CD4-positive, alpha-beta T cell treated with Interleukin-15 for 4 hours (primary cell): ENCODE results near the gene STH.

Source experiments
- DNase-seq: peaks from one replicate; pipeline ENCODE4 v3.0.0-alpha.2; 2020; ENCODE audit warnings: low spot score

Gene STH

DNA sequence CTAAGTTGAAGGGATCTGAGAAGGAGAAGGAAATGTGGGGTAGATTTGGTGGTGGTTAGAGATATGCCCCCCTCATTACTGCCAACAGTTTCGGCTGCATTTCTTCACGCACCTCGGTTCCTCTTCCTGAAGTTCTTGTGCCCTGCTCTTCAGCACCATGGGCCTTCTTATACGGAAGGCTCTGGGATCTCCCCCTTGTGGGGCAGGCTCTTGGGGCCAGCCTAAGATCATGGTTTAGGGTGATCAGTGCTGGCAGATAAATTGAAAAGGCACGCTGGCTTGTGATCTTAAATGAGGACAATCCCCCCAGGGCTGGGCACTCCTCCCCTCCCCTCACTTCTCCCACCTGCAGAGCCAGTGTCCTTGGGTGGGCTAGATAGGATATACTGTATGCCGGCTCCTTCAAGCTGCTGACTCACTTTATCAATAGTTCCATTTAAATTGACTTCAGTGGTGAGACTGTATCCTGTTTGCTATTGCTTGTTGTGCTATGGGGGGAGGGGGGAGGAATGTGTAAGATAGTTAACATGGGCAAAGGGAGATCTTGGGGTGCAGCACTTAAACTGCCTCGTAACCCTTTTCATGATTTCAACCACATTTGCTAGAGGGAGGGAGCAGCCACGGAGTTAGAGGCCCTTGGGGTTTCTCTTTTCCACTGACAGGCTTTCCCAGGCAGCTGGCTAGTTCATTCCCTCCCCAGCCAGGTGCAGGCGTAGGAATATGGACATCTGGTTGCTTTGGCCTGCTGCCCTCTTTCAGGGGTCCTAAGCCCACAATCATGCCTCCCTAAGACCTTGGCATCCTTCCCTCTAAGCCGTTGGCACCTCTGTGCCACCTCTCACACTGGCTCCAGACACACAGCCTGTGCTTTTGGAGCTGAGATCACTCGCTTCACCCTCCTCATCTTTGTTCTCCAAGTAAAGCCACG is 28.3 kb downstream of the STH start:
- no peak for DNase-seq

DNA sequence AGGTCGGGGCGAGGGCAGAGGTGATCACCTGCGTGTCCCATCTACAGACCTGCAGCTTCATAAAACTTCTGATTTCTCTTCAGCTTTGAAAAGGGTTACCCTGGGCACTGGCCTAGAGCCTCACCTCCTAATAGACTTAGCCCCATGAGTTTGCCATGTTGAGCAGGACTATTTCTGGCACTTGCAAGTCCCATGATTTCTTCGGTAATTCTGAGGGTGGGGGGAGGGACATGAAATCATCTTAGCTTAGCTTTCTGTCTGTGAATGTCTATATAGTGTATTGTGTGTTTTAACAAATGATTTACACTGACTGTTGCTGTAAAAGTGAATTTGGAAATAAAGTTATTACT is 28.9 kb downstream of the STH start:
- DNase-seq, result no peak

DNA sequence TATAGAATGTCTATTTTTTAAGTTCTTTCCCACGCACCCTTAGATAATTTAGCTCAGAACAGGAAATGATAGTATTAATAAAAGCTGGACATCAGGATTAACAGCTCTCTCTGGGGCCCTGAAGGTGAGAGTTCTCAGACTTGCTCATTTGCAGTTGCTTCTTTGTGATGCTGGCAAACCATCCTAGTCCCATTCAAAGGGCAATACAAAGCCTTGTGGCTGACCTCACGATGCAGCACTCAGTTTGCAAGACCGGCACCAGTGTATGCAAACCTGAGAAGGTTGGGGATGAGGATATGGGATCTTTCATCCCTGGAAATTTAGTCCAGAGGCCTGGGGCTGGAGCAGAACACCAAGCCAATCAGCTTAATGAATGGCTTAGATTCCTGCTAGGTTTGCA is 29.3 kb downstream of the STH start:
- no peak for DNase-seq

DNA sequence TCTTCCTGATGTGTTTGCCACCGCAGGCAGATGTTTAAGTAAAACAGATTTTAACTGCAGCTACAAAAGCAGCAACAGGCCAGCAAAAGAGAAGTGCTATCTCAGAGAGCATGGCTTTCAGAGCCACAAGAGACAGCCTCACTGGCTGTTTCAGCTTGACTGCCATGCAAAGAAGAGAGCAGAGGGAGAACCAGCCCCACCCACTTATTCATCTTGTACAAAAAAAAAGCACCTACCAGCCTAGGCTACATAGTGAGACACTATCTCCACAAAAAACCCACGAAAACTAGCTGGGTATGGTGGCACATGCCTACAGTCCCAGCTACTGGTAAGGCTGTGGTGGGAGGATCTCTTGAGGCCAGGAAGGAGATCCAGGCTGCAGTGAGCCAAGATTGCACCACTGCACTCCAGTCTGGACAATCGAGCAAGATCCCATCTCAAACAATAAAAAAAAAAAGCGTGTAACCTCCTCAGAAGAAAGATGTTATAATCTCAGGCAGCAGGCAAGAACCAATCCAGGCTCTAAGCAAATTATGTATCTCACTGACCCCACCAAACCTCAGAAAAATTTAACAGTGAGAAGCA is 30.0 kb downstream of the STH start:
- no peak for DNase-seq

DNA sequence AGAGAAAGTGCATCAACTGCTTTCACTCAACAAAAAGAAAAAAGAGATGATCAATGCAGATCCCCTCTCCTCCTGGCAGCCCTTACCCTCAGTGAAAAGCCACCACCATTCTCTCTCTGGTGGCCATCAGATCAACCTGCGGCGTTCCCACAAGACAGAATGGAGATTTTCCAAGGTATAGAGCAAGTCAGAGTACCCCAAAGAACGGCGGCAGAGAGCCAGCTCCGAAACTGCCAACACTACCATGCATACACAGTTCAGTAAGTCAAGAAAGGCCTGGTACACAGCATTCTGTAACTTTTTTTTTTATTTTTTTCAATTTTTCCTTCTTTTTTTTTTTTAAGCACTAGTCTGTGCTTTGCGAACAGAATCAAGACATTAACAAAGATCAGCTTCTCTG is 30.6 kb downstream of the STH start:
- no peak for DNase-seq

DNA sequence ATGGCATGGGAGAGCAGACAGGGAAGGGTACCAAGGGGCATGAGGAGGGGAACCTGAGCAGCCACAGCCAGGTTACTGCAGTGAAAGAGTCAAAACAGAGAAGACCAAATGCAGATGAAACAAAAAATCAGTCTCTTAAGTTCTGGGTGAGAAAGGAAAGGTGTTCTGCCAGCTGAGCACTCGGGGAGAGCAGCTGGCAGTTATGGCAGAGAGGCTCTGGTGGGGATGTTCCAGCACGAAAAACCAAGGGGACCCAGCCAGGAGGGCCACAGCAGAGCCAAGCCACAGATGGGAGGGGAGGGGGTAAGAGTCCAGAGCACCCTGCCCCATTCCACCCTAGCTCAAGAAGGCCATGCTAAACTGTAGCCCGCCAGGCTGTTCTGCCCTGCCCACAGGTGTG is 31.7 kb downstream of the STH start:
- no peak for DNase-seq

DNA sequence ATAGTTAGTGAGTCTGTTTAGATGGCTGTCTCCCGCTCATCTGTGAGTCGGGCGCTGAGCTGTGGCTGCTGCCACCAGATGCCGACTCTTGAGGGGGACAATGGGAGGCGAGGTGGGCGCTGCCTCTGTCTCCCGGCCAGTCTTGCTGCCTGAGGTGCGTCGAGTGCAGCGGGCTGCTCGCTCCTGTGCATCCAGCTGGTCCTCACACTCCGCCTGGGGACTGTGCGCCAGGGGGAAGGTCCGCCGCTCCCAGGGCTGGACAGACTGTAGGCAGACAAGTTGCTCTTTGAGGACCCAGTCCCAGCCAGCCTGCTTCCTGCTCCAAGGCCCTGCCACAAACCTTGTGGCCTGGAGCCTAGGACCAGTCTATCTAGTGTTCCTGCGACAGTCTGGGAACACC is 32.4 kb downstream of the STH start:
- DNase-seq, result no peak

DNA sequence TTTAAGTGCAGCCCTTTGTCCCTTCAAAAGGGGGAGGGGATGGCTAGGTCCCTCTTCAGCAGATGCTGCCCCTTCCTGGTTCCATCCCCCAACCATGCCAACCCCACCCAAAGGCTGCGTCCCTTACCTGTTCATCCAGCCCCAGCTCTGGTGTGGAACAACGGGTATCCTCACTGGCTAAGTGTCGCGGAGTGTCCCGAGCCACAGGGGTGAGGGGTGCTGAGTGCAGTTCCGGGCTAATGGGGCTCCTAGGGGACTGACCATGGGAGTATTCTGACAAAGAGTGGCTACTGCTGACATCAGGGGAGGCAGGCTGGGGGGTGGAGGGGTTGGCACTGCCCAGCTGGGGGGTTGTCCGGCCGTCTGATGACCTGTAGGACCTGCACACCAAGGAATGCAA is 32.9 kb downstream of the STH start:
- DNase-seq, result no peak

DNA sequence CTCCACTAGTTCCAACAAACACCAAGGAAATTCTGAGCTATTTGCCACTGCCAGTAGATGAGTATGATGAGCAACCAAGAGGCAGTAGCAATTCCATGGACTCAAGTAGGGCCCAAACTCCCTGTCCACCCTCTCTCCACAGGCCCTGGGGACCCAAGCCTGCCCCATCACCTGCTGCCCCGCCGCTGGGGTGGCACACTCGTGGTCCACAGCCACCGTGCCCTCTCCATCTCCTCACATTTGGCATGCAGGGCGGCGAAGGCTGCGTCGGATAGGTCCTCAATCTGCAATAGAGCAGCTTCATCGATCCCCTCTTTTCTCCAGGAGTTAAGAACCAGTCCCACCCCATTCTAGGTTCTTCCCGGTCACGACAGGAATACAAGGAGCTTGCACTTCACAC is 33.9 kb downstream of the STH start:
- DNase-seq, result no peak

DNA sequence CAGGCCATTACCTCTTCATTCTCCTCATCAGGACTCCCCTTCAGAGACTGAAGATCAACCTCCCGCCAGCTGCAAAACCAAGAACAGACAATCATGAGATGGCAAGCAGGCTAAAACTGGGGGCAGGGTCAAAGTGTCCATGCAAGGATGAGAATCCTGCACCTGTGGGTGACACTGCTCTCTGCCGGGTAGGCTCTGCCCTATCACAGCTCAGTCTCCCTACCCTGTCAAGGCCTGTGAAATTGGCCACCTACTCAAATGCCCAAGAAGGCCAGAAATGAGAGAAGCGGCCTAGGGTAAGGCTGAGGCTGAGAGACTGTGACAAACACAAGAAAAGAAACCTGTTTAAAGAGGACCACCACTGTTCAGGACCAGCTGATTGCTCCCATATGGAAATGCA is 34.3 kb downstream of the STH start:
- no peak for DNase-seq

DNA sequence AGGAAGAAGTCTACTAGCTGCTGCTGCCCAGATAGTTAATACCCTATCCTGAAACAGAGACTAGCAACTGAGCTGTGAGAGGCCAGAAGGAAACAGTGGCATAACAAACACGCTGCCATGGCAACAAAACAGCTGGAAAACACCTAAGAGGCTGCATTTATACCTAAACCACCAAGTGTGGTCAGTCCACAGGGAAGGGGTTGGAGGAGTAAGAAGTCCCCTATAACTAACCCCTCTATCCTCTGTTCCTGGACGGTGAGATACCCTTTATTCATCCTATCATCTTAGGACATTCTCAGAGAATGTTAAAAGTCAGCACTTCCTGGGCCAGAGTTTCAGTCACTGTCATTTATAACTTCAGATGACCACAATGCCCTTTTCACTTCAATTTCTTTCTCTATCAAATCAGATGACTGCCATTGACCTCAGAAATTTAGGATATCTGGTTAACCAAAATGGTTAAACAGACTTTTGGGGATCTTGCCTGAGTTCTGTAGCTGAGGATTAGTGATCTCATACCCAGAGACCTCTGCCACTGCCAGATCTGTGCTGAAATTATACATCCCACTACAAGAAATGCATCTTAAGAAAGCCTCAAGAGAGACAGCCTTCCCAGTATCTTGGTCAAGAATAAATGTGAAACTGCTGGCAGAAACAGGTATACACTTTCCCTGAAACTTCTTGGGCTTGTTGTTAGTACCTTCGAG is 36.2 kb downstream of the STH start:
- peak; percentile 45 for DNase-seq

DNA sequence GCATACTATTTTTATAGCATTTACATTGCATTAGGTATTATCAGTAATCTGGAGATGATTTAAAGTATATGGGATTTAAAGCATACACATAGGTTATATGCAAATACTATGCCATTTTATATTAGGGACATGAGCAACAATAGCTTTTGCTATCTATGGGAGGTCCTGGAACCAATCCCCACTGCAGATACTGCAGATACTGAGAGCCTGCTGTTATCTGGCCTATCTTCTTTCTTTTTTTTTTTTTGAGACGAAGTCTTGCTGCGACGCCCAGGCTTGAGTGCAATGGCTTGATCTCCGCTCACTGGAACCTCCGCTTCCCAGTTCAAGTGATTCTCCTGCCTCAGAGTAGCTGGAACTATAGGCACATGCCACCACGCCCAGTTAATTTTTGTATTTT is 37.4 kb downstream of the STH start:
- DNase-seq, result no peak

DNA sequence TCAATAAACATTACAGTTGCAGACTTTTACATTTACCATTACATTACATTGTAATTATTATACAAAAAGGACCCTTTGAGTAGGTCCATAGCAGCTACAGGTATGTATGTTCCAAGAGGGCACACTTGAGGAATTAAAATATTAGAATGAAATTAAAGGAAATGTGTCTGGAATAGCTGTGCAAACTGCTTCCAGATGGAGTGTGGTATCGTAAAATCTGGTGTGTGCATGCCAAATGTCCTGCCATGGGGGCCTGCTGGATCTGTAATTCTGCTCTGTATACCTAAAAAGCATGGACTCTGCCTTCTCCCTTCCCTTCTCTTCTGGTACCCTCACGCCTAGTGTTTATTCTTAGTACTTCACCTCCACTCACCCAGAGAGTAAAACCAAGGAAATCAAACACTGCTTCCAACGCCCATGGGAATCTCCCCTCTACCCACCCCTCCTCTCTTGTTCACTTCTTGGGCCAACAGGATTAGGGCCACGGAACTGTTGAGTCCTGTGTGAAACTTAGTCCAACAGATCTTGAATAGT is 38.7 kb downstream of the STH start:
- no peak for DNase-seq

DNA sequence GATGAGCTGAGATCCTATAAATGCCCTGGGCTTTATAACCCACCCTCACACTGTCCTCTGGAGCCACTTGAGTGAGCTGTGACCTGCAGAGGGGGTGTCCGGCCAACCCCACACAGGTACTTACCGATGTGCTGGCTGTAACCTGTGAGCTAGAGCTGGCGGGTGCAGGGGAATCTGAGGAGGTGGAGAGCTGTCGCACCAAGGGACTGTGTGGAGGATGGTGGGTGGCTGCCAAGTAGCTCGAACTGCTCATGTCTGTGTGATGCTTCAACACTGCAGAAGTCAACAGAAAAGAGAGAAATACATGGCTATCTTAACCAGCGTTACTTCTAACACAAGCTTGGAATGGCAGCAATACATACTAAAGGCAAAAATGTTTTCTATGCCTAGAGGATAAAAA is 39.4 kb downstream of the STH start:
- no peak for DNase-seq

DNA sequence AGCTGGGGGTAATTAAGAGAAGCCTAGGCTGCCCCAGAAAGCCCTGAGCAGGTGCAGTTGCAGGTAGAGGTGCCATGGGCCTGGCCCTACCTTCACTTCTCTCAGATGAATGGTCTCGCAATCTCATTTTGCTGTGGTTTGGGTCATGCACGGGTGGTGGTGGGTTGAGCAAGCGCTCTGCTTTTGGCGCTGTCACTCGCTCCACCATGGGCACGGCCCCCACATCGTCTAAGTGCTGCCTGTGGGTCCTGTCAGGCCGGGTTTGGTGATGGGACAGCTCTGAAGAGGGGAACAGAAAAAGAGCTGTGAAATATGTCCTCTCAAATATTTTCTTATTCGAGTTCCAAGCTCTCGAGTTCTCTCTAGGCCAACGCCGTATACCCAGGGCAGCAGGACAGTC is 39.9 kb downstream of the STH start:
- no peak for DNase-seq

DNA sequence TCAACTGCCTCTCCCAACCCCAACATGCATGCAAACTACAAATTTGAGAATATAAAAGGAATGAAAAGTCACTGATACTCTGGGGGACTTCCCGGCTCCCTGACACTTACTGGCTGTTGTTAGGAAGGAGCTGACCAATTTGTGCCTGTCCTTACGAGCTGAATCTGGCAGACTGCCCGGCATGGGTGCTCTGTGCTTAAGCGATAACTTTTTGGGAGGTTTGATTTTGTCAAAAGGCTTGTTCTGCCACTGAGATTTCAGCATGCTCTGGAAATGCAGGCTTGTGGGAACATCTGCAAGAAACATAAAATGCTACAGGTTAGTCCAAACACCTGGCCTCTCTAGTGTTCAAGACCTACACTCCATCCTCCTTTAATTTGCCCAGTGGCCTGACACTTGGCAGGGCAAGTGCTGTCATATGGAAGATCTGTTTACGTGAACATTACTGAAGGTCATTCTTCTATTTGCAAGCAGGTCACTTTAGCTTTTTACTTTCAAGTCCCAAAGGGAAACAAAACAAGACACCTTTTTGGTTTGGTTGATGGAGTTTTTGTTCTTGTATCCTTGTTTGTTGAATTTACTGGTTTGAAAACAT is 40.6 kb downstream of the STH start:
- no peak for DNase-seq

DNA sequence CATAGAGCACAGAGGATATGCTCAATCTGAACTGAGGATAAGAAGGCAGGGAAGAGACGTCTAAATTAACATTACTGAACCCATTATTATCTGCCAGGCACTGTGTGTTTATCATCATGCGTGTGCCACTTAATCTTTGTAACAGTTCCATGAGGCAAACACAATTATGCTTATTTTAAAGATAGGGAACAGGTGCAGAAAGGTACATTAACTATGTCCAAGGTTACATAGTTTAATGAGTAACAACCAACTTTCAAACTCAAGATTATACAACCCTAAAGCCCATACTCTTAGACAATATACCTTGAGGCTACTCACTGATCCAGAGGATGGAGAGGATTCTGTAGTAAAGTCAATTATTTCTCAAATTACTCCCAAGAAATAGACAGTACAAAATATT is 43.2 kb downstream of the STH start:
- no peak for DNase-seq

DNA sequence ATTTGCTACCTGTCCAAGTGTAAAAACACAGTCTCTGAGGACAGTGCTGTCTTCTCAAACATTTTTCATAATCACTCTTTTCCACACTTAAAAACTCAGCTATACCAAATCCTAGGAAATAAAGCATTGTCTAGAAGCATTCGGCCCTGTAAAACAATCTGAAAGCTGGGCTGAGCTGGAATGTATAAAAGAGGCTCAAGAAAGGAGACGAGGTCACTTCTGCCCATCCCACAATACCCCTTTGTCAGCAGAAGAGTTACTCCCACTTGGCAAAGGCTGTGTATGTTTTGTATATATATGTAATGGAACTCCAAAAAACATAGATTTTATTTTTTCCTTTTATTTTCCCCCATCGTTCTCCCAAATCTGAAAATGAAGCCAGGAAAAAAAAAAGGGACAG is 43.9 kb downstream of the STH start:
- DNase-seq, result no peak

DNA sequence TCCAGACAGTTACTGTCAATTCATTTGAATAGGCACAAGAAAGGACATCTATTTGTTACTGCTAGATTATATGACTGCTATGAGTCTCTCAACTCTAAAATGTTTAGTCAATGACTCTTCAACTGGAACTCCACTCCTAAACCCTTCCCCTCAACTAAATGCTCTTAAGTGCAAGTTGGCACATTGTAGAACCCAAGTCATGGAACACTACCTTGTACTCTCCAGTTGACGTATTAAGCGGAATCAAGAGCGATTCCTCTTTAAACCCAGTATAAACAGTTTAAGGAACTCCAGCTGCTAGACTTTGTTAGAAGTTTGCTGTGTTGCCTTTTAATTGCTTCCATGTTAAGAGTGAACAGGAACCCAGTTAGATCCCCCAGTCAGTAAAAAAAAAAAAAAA is 44.6 kb downstream of the STH start:
- no peak for DNase-seq

DNA sequence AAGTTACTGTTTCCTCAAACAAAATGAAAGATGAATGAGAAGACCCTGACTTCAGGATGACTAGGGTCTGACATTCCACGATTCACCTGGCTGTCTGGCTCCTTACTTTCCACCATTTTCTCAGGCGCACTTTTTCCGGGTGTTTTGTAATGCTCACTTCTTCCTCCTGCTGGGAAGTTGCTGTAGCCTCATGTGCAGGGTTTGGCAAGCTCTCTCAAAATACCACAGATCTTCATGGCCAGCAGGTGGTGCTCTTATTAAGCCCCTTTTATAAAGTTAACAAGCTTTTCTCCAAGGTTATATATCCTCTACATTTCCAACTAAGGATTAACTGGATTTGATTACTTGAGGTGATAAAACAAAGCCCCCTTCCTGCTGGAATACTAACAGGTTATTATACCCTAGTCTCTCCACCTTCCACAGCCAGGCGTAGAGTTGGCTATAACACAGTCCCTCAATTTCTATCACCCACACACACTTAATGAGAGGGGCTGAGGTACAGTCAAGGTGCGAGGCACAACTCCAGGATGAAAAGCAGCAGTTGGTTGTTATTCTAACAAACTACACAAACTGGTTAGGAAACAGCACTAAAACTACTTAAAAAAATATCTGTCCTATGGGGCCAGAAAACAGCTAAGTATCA is 45.4 kb downstream of the STH start:
- DNase-seq, result peak; percentile 59

DNA sequence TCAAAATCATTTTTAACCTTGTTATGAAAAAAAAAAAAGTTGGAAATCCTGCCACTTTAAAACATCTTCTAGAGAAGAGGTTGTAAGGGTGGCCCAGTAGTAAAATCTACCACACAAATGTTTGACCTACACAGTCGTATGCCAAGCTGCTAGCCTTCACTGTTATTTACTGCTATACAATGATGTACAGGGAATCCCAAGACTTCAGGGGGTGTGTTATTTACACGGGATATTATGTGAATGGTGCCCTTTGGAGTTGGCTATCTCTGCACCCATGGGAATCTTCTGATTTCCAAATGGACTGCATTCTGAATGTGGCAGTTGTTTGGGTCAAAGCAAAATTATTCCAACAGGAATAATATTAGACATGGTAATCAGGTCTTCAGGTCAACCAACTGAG is 45.9 kb downstream of the STH start:
- DNase-seq, result no peak

DNA sequence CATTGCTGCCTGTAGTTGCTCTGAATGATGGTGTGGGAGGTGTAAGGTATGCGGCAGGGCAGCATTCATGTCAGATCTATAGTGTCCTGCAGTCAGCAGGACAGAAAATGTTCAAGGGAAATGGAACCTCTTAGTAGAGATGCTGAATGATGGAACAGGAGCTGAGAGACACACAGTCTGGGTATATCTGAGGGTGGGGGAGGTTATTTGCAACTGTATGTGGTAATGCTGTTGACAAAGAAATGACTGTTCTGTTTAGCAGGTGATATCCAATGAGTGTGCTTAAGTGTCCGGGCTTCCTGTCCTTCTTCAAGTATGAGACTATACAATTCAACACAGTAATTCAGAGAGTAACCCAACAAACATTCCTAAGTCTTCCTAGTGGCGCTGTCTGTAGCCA is 46.6 kb downstream of the STH start:
- no peak for DNase-seq
